HepG2 (cell line): ENCODE data around the gene GCC1. TPM values are rescaled to one million over a fixed set of nuclear protein-coding genes. Genes with fewer than 3 reads are reported as not detected.
A peak's percentile ranks its signal among the peaks of the same experiment; 100 is the strongest.

ENCODE experiments used
- ADNP ChIP-seq: sonication (generic); formaldehyde crosslinking; IDR thresholded peaks from 2 replicates; pipeline ENCODE4 v1.4.0; 2020; ENCODE audit warnings: missing genetic modification reagents
- DMAP1 ChIP-seq: IDR thresholded peaks from 2 replicates; pipeline ENCODE4 v1.6.1; 2016
- GABPB1 ChIP-seq: IDR thresholded peaks from 2 replicates; pipeline ENCODE4 v1.6.1; 2016; ENCODE audit warnings: mild to moderate bottlenecking, missing genetic modification reagents, moderate library complexity, missing compliant biosample characterization
- HNRNPK ChIP-seq: fragments of 200-400 bp; formaldehyde crosslinking; IDR thresholded peaks from 2 replicates; pipeline ENCODE4 v1.6.1; 2018; ENCODE audit warnings: low read length, low read depth, moderate library complexity, mild to moderate bottlenecking; ENCODE audit not compliant: poor library complexity, severe bottlenecking
- JUN ChIP-seq: sonication (generic); formaldehyde crosslinking; IDR thresholded peaks from 2 replicates; pipeline ENCODE4 v1.4.0; 2020; ENCODE audit warnings: mild to moderate bottlenecking, missing genetic modification reagents
- MEF2D ChIP-seq: sonication (generic); formaldehyde crosslinking; IDR thresholded peaks from 2 replicates; pipeline ENCODE4 v1.5.1; 2020; ENCODE audit warnings: mild to moderate bottlenecking, missing genetic modification reagents
- NFKBIZ ChIP-seq: IDR thresholded peaks from 2 replicates; pipeline ENCODE4 v1.6.1; 2018; ENCODE audit warnings: missing genetic modification reagents, missing compliant biosample characterization
- PHB2 ChIP-seq: fragments of 450-650 bp; IDR thresholded peaks from 2 replicates; pipeline ENCODE4 v1.6.1; 2018; ENCODE audit not compliant: partially characterized antibody
- SALL1 ChIP-seq: sonication (generic); formaldehyde crosslinking; IDR thresholded peaks from 2 replicates; pipeline ENCODE4 v1.8.0; 2022; ENCODE audit warnings: mild to moderate bottlenecking, missing genetic modification reagents
- YY1 ChIP-seq: IDR thresholded peaks from 2 replicates; pipeline ENCODE4 v1.6.1; 2011; ENCODE audit warnings: low read length, low read depth, moderate library complexity, mild to moderate bottlenecking; ENCODE audit not compliant: insufficient read depth, insufficient replicate concordance
- ZNF30 ChIP-seq: sonication (generic); formaldehyde crosslinking; IDR thresholded peaks from 2 replicates; pipeline ENCODE4 v1.5.0; 2020; ENCODE audit warnings: mild to moderate bottlenecking, missing genetic modification reagents
- ZNF546 ChIP-seq: sonication (generic); formaldehyde crosslinking; conservative IDR thresholded peaks from 2 replicates; pipeline ENCODE4 v1.8.1; 2023; ENCODE audit warnings: mild to moderate bottlenecking, missing genetic modification reagents
- ZNF564 ChIP-seq: sonication (generic); formaldehyde crosslinking; IDR thresholded peaks from 2 replicates; pipeline ENCODE4 v1.8.1; 2023; ENCODE audit warnings: mild to moderate bottlenecking, missing genetic modification reagents
- ZSCAN22 ChIP-seq: sonication (generic); formaldehyde crosslinking; IDR thresholded peaks from 2 replicates; pipeline ENCODE4 v1.4.0; 2020; ENCODE audit warnings: mild to moderate bottlenecking, missing genetic modification reagents
- polyA plus RNA-seq, 8 experiments: library from polyadenylated mRNA; depleted of rRNA in 3 of 8; stranded (reverse) in 7 of 8; unstranded in 1 of 8; fragments of >200 nt; fragmentation: Illumina TruSeq in 4 of 8; extraction: Trizol in 4 of 8; gene quantifications; 2 replicates each; pipeline versions ENCODE4 v1.2.1 to v1.2.3, GENCODE V29; 2011 to 2016; ENCODE audit warnings: low read depth in 4 of 8, missing spikeins in 1 of 8, mixed read lengths in 1 of 8; ENCODE audit not compliant: insufficient read depth in 1 of 8
- total RNA-seq, 5 experiments: library from RNA; depleted of rRNA; stranded (reverse); fragments of >200 nt; fragmentation: Illumina TruSeq; extraction: Trizol; gene quantifications; 2 replicates each; pipeline ENCODE4 v1.2.3, GENCODE V29; 2016; ENCODE audit warnings: low read depth in 1 of 5
- TF ChIP-seq, protein P1 (sequence below): sonication (generic); formaldehyde crosslinking; IDR thresholded peaks from 2 replicates; pipeline ENCODE4 v1.8.0; 2022; ENCODE audit warnings: missing genetic modification reagents, mild to moderate bottlenecking, borderline replicate concordance
- TF ChIP-seq, protein P2 (sequence below): sonication (generic); formaldehyde crosslinking; IDR thresholded peaks from 2 replicates; pipeline ENCODE4 v1.9.0; 2021; ENCODE audit warnings: missing genetic modification reagents, mild to moderate bottlenecking, borderline replicate concordance
- TF ChIP-seq, protein P3 (sequence below): sonication (generic); formaldehyde crosslinking; conservative IDR thresholded peaks from 2 replicates; pipeline ENCODE4 v1.8.0; 2022; ENCODE audit warnings: mild to moderate bottlenecking, moderate library complexity, missing genetic modification reagents
- TF ChIP-seq, protein P4 (sequence below): sonication (generic); formaldehyde crosslinking; IDR thresholded peaks from 2 replicates; pipeline ENCODE4 v1.4.0; 2020; ENCODE audit warnings: missing genetic modification reagents
- TF ChIP-seq, protein P5 (sequence below): sonication (generic); formaldehyde crosslinking; IDR thresholded peaks from 2 replicates; pipeline ENCODE4 v1.4.0; 2020; ENCODE audit warnings: missing genetic modification reagents

The GCC1 gene
- total and polyA plus RNA-seq, 2 of the 13 experiments (the other 11 are each of a cell fraction or from before 2014, with no cell fraction given) = 2.5 to 15.3 TPM

- no peak for TF ChIP-seq HNRNPK
- TF ChIP-seq, protein P1, sequence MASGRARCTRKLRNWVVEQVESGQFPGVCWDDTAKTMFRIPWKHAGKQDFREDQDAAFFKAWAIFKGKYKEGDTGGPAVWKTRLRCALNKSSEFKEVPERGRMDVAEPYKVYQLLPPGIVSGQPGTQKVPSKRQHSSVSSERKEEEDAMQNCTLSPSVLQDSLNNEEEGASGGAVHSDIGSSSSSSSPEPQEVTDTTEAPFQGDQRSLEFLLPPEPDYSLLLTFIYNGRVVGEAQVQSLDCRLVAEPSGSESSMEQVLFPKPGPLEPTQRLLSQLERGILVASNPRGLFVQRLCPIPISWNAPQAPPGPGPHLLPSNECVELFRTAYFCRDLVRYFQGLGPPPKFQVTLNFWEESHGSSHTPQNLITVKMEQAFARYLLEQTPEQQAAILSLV (CRISPR knock-in tag) = peak; percentile 22; the same call in 1 of the 2 replicates
- TF ChIP-seq ZNF564 (CRISPR knock-in tag) = no peak
- TF ChIP-seq, protein P2, sequence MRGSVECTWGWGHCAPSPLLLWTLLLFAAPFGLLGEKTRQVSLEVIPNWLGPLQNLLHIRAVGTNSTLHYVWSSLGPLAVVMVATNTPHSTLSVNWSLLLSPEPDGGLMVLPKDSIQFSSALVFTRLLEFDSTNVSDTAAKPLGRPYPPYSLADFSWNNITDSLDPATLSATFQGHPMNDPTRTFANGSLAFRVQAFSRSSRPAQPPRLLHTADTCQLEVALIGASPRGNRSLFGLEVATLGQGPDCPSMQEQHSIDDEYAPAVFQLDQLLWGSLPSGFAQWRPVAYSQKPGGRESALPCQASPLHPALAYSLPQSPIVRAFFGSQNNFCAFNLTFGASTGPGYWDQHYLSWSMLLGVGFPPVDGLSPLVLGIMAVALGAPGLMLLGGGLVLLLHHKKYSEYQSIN (CRISPR knock-in tag) = no peak
- TF ChIP-seq ZNF546 (CRISPR knock-in tag) = no peak; the same call in 1 of the 2 replicates
- no peak for TF ChIP-seq NFKBIZ
- 0 out of 2 replicates have a peak, but pooled peaks have one; percentile 23 for TF ChIP-seq ZSCAN22 (CRISPR knock-in tag)
- TF ChIP-seq MEF2D (CRISPR knock-in tag) = peak; percentile 30; the same call in 1 of the 2 replicates
- TF ChIP-seq, protein P3, sequence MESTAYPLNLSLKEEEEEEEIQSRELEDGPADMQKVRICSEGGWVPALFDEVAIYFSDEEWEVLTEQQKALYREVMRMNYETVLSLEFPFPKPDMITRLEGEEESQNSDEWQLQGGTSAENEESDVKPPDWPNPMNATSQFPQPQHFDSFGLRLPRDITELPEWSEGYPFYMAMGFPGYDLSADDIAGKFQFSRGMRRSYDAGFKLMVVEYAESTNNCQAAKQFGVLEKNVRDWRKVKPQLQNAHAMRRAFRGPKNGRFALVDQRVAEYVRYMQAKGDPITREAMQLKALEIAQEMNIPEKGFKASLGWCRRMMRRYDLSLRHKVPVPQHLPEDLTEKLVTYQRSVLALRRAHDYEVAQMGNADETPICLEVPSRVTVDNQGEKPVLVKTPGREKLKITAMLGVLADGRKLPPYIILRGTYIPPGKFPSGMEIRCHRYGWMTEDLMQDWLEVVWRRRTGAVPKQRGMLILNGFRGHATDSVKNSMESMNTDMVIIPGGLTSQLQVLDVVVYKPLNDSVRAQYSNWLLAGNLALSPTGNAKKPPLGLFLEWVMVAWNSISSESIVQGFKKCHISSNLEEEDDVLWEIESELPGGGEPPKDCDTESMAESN (CRISPR knock-in tag) = no peak; the same call in 1 of the 2 replicates
- TF ChIP-seq YY1 = peak; percentile 67
- no peak for TF ChIP-seq PHB2
- no peak for TF ChIP-seq ADNP (CRISPR knock-in tag)
- TF ChIP-seq ZNF30 (CRISPR knock-in tag) = no peak
- TF ChIP-seq, protein P4, sequence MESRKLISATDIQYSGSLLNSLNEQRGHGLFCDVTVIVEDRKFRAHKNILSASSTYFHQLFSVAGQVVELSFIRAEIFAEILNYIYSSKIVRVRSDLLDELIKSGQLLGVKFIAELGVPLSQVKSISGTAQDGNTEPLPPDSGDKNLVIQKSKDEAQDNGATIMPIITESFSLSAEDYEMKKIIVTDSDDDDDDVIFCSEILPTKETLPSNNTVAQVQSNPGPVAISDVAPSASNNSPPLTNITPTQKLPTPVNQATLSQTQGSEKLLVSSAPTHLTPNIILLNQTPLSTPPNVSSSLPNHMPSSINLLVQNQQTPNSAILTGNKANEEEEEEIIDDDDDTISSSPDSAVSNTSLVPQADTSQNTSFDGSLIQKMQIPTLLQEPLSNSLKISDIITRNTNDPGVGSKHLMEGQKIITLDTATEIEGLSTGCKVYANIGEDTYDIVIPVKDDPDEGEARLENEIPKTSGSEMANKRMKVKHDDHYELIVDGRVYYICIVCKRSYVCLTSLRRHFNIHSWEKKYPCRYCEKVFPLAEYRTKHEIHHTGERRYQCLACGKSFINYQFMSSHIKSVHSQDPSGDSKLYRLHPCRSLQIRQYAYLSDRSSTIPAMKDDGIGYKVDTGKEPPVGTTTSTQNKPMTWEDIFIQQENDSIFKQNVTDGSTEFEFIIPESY (CRISPR knock-in tag) = peak; percentile 38; the same call in 1 of the 2 replicates
- TF ChIP-seq GABPB1 = peak; percentile 97
- TF ChIP-seq SALL1 (CRISPR knock-in tag) = peak; percentile 75
- TF ChIP-seq DMAP1 (CRISPR knock-in tag) = no peak
- TF ChIP-seq, protein P5, sequence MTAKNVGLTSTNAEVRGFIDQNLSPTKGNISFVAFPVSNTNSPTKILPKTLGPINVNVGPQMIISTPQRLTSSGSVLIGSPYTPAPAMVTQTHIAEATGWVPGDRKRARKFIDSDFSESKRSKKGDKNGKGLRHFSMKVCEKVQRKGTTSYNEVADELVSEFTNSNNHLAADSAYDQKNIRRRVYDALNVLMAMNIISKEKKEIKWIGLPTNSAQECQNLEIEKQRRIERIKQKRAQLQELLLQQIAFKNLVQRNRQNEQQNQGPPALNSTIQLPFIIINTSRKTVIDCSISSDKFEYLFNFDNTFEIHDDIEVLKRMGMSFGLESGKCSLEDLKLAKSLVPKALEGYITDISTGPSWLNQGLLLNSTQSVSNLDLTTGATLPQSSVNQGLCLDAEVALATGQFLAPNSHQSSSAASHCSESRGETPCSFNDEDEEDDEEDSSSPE (CRISPR knock-in tag) = peak; percentile 71
- peak; percentile 80; the same call in 1 of the 2 replicates for TF ChIP-seq JUN (CRISPR knock-in tag)
Measured at GRCh38 chr7:127585044-127585953, at the start of gene GCC1 (continued).
